Gastroesophageal sphincter (tissue), 3 donors: ENCODE results near the gene CFAP97.
"Not testable (repeated sequence)": the region's sequence is repeated elsewhere in the genome, so short reads cannot be mapped to it uniquely, and the experiment has no call there.

Experiments used
- POLR2A ChIP-seq, 2 donors: fragments of 450-650 bp; IDR thresholded peaks; one replicate each; pipeline ENCODE4 v1.6.1; 2017; ENCODE audit warnings: antibody characterized with exemption in 2 of 2, mild to moderate bottlenecking in 2 of 2, moderate library complexity in 1 of 2
- TF ChIP-seq, protein P1 (sequence below), 4 experiments: fragments of 200-600 bp in 2 of 4; fragments of 450-650 bp in 2 of 4; sonication (generic) in 1 of 4; IDR thresholded peaks; one replicate each; pipeline ENCODE4 v1.5.1; 2017 to 2019; ENCODE audit warnings: antibody characterized with exemption in 4 of 4, mild to moderate bottlenecking in 2 of 4, moderate library complexity in 2 of 4

DNA sequence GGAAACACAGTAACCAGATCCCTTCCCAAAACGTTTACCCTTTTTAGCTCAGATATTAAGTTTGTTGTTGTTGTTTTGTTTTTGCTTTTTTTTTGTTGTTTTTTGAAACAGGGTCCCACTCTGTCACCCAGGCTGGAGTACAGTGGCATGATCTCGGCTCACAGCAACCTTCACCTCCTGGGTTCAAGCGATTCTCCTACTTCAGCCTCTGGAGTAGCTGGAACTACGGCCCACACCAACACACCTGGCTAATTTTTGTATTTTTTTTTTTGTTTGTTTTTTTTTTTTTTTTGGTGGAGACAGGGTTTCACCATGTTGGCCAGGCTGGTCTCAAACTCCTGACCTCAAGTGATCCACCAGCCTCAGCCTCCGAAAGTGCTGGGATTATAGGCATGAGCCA is 84.3 kb downstream of the CFAP97 start:
- not testable (repeated sequence) for TF ChIP-seq POLR2A (IDR thresholded peaks at IDR 0.05)
- TF ChIP-seq, protein P1, sequence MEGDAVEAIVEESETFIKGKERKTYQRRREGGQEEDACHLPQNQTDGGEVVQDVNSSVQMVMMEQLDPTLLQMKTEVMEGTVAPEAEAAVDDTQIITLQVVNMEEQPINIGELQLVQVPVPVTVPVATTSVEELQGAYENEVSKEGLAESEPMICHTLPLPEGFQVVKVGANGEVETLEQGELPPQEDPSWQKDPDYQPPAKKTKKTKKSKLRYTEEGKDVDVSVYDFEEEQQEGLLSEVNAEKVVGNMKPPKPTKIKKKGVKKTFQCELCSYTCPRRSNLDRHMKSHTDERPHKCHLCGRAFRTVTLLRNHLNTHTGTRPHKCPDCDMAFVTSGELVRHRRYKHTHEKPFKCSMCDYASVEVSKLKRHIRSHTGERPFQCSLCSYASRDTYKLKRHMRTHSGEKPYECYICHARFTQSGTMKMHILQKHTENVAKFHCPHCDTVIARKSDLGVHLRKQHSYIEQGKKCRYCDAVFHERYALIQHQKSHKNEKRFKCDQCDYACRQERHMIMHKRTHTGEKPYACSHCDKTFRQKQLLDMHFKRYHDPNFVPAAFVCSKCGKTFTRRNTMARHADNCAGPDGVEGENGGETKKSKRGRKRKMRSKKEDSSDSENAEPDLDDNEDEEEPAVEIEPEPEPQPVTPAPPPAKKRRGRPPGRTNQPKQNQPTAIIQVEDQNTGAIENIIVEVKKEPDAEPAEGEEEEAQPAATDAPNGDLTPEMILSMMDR (IDR thresholded peaks at IDR 0.05), result not testable (repeated sequence)
